IPS-NIHi7 (cell line): ENCODE measurements around the gene PIP4K2B.

ENCODE experiments used
- DNase-seq: peaks from one replicate; pipeline ENCODE4 v3.0.0; 2012; ENCODE audit warnings: mixed read lengths; ENCODE audit errors: extremely low spot score

PIP4K2B gene

DNA sequence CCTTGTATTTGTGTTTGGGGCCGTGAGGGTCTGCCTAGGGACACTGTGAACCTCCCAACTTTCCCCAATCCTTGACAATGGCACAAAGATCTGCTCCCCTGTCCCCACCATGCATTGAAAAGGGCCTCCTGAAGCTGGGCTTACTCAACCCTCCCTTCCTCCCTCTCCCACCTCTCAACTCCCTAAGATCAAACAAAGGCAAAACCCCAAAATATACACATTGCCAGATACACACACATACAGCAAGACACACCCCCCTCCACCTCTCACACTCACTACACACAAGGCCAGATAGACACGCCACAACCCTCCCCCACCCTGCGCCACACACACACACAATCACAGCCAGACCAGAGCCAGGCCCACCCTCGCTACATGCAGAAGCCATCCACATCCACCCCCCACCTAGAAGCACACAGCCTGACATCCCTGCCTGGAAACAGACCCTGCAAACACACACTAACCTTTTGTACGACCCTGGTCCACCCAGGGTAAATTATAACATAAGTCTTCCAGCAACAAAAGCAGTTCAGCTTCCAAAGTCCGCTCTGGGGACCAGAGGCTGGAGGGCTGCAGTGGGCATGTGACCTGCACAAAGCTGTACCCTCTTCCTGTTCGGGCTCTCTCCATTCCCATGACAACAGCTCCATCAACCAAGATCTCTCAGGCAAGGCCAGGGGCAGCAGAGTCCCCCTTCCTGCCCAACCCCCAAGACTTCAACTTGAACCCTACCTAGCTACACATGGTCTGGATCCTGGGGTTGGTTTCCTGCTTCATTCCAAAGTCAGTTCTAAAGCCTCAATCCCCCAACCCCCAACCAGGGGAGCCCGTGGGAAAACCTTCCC lies 53.1 kb downstream of the PIP4K2B start:
- DNase-seq: no peak

- no peak for DNase-seq
Measured at GRCh38 chr17:38745545-38745944, 53.8 kb downstream of the PIP4K2B start.

DNA sequence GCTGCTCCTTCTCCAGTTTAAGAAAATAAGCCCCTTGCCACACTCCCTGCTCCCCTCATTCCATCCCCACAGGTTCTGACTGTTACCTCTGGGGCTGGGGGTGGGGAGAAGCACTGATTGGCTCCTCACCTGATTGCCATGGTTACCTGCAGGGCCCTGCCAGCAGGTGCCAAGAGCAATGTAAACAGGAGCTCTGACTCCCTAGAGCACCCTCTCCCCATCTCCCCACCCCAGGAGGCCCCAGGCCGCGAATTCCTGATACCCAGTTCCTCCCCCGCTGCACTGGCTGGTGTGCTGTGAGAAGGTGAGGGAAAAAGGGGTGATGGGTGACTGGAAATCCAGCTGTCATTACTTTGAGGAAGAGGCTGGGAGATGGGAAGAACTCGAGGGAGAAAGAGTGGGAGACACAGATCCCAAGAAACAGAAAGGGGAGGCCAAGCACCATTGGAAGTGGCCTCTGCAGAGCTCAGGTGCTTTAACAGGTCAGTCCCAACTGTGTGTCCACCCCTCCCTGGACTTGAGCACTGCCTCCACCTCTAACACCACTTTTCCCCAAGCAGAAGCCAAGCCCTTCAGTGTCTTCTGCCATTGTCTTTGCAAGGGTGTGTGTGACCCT lies 55.7 kb downstream of the PIP4K2B start:
- DNase-seq: peak; percentile 56

GRCh38 chr17:38742411-38743308 lies 56.7 kb downstream of the PIP4K2B start:
- no peak for DNase-seq

- DNase-seq: no peak
Measured at GRCh38 chr17:38741921-38742410, 57.4 kb downstream of the PIP4K2B start.

GRCh38 chr17:38741461-38741860 lies 57.9 kb downstream of the PIP4K2B start:
- DNase-seq: no peak

DNA sequence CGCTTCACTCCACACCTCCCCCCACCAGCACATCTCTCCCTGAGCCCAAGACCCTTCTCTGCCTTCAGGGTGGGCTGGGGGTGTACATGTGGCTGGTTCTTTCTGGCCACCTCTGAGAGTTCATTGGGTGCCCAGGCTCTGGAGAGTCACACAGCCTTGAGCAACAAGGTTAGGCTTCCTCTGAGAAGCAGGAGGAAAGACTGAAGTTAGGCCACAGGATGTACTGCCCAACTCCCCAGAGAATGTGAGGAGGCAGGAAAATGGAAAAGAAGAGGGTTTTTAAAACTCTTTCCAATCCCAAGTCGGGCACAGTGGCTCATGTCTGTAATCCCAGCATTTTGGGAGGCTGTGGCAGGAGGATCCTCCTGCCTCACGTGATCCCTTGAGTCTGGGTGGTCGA lies 58.5 kb downstream of the PIP4K2B start:
- DNase-seq: no peak

DNA sequence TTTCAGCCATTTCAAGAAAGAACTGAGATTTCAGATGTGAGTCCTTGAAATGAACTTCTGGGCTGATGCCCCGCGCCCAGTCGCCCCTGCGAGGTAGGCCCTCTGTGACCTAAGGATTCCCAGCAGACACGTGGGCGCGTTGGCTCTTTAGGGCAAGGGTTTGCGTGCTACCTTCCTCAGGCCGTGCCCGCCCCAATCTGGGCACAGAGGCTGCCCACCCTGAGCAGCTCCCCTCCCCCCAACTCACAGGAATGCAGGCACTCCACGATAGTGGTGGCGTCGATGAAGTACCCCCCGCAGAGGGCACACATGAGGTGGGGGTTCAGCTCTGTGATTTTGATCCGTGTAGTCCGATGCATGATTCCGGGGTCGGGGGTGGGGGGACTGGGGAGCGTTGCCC lies 59.3 kb downstream of the PIP4K2B start:
- DNase-seq: no peak

- DNase-seq: no peak
Measured at GRCh38 chr17:38739305-38739704, 60.1 kb downstream of the PIP4K2B start.

DNA sequence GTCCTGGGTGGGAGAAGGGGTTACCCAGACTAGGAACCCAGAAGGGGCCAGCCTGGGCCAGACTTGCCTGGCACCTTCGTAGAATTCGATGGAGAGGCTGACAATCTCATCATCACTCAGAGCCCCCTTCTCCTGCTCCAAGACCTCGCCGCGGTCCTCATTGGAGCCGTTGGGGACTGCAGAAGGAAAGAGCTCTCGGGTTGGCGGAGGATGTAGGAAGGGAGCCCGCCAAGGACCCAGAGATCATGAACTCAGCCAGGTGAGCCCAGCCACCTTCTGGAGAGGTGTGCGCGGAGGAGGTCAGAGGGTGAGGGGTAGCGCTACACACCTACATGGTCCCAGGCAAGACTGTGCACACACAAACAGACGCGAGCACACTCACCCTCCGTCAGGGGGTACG lies 60.7 kb downstream of the PIP4K2B start:
- DNase-seq: no peak

DNA sequence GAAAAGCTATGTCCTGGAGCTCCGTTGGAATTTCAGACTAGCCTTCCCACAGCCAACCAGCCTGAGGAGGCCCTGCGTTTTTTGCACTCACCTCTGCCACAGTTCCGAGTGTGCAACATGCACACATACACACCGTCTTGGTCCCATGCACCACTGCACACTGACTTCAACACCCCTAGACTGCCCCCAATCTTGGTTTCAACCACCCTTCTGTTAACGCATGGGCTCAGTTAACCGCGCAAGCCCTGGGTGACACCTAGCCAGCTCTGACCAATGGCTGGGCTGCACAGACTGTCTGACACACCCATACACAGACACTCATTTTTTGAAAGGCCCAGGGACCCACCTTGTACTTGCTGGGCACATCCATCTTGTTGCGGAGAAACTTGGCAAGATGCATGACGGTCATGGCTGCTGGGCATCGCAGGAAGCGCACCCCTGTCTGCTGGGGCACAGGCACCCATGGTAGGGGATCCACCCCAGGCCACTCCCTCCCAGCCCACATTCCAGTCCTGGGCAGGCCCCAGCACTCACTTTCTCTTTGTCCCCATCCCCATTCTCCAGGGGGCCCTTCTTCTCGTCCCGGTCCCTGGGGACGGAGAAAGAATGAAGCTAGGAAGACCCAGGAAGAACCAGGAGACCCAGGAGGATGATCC lies 61.2 kb downstream of the PIP4K2B start:
- DNase-seq: no peak

DNA sequence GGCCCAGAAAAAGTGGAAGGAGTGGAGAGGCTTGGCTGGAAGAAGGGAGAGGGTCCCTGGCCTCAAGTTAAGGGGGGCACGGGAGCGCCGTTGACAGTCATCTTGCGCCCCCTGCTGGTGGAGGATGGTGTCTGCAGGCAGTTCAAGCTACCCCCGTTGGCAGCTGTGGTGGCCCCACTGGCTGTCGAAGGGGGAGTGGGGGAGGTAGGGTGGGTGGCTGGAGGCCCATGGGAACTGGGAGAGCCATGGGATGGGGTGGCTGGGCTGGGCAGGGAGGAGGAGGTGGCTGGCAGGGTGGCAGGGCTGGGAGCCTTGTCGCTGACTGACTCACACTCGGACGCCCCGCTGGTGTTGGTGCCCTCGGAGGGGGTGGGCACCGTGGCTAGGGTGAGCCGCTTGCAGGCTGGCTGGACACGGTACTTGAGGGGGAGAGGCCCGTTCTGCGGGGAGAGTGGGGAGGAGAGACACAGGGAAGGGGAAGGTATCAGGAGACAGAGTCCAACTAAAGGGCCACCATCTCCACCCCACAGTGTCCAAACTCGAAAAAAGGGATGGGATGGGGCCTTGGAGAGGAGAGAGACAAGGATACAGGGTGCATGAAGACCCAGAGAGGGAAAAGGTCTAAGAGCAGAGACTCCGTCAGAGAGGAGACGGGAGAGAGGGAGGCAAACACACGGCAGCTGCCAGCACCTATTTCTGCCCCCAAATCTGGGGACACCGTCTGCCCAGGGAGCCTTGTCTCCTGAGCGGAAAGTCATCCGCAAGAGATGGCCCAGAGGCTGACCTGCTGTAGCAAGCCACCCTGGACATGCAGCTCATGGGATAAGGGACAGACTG lies 64.0 kb downstream of the PIP4K2B start:
- peak; percentile 90 for DNase-seq

GRCh38 chr17:38733982-38734973 lies 65.1 kb downstream of the PIP4K2B start:
- DNase-seq: no peak

DNA sequence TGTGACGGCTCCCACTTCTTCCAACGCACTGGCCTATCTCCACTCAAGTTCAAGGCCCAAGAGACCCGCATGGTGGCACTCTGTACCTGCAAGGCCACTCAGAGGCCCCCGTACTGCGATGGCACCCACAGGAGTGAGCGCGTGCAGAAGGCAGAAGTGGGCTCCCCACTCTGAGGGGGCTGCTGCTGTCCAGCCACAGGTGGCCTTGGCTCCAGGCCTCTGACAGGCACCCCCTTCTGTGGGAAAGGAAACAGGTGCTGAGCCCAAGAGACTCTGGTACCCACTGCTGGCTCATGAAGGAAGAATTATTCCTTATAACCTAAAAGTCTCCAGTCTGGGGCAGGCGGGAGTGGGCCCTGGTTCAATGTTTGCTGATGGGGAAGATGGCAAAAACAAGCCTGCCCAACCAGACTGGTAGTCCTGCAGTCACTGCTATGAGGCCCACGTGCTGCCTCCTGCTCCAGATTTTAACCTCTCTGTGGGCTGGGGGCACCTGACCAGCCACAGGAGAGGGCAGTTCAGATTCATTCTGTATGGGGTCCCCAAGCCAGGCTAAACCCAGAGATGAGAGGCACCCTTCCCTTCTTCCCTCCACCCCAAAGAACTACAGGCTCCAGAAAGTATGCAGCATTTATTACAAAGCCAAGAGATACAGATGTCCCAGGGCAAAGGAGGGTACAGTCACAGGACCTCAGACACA lies 65.9 kb downstream of the PIP4K2B start:
- DNase-seq: no peak

DNA sequence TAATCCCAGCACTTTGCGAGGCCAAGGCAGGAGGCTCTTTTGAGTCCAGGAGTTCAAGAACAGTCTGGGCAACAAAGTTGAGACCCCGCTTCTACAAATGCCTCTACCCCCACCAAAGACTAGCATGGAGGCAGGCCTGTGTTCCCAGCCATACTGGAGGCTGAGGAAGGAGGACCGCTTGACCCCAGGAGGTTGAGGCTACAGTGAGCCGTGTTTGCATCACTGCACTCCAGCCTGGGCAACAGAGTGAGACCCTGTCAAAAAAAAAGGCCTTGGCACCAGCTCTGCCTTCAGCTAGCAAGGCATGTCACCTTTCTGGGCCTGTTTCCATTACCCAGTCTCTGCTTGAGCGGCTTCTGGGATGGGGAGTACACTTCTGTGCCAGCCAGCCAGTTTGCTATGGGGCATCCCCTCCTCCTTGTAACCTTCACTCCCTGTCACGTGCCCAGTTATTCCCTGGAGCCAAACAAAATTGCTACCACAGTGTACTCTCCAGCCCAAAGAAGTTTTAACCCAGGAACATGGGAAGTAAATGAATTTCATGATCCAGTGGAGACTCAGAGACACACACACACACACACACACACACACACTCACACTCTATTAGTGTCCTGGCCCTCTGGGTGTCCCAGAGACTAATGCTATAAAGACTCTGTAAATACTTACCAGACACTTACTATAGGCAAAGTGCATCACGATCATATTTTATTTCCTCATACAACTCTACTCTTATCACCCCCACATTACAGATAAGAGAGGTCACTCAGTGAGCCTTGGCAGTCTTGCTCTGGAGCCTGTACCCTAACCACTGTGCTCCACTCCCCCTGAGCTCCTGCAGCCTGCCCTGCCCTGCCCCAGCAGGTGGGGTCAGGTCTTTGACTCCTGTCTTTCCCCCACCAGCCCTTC lies 66.7 kb downstream of the PIP4K2B start:
- no peak for DNase-seq

DNA sequence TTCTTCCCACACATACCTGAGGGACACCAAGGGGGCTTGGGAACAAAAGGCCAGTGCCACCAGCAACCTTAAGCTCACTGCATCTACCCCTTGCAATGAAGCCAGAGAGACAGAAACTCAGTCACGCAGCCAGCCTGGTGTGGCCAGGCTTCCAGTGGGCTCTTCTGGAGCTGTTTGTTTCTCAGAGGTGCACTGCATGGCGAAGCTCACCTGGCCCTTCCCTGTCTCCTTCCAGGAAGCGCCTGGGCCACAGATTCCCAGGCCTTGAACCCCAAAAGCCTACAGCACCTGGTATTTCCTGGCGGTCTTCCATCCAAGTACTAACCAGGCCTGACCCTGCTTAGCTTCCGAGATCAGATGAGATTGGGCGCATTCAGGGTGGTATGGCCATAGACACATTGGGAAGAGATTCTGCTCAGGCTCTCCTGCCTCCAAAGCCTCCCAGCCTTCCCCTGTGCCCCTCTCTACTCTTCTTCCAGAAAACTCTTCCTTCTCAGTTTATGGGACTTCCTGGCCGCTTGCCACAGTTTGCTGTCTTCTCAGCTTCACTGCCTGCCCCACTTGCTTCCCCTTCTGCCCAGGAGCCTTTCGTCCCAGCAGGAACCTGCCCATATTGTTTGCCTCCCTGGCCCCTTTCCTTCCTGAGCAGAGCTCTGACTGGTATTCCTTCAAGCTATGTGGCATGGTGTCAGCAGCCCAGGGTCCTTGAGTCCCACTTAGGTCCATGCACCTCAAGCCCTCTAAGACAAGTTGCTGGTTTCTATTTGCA lies 67.6 kb downstream of the PIP4K2B start:
- no peak for DNase-seq
